ENCODE results near the gene ATXN7L1. TPM values are rescaled to one million over a fixed set of nuclear protein-coding genes. Genes with fewer than 3 reads are reported as not detected.
"Not testable (repeated sequence)": the region's sequence is repeated elsewhere in the genome, so short reads cannot be mapped to it uniquely, and the experiment has no call there.

The ATXN7L1 gene
- total and polyA plus RNA-seq, 9 donors, result 5.0 to 17.6 (median 11.4) TPM

- intact Hi-C loops (cut with DNase I), result no loop called here
- Histone ChIP-seq H3K4me1 (ENCODE audit: insufficient read depth) (peaks cover 6% of the 10 kb centered on the region), H3K36me3 (no peaks in the 10 kb centered on the region), H3K27ac (no peak overlapping the region), H3K27me3 (no peaks in the 10 kb centered on the region), H3K4me3 (no peak overlapping the region), H3K9me3 (no peaks in the 10 kb centered on the region)
- DNase-seq, result no peak
- TF ChIP-seq EP300 (IDR thresholded peaks at IDR 0.05) (no peak), CTCF (IDR thresholded peaks at IDR 0.05) (no peak), POLR2A (IDR thresholded peaks at IDR 0.05) (no peak)
- WGBS, 3 donors, result 97 to 98% (median 98%) methylated on average over 5 of the region's 5 CpGs
Measured at GRCh38 chr7:105711726-105712402, 164.5 kb downstream of the ATXN7L1 start.

- H3K27ac ChIP-seq; H3K36me3 ChIP-seq; H3K4me3 ChIP-seq; intact Hi-C loops (cut with DNase I); H3K27me3 ChIP-seq; H3K9me3 ChIP-seq; DNase-seq; H3K4me1 ChIP-seq (ENCODE audit: insufficient read depth): not testable (repeated sequence)
- 90 to 99% (median 96%) methylated on average over 4 of the region's 4 CpGs for WGBS, 3 donors
Measured at GRCh38 chr7:105710720-105711119, 165.7 kb downstream of the ATXN7L1 start.

- no peaks in the 10 kb centered on the region for H3K36me3 ChIP-seq
- no peaks in the 10 kb centered on the region for H3K27me3 ChIP-seq
- no peak for TF ChIP-seq CTCF (IDR thresholded peaks at IDR 0.05)
- TF ChIP-seq POLR2A (IDR thresholded peaks at IDR 0.05), result no peak
- no peak for TF ChIP-seq EP300 (IDR thresholded peaks at IDR 0.05)
- H3K4me3 ChIP-seq, result no peak overlapping the region
- whole genome bisulfite sequencing, 3 donors, result 97 to 99% (median 97%) methylated on average over 4 of the region's 4 CpGs
- intact Hi-C loops (cut with DNase I), result no loop called here
- H3K27ac ChIP-seq, result no peak overlapping the region
- H3K4me1 ChIP-seq (ENCODE audit: insufficient read depth), result peaks cover 6% of the 10 kb centered on the region
- no peaks in the 10 kb centered on the region for H3K9me3 ChIP-seq
- no peak for DNase-seq
Measured at GRCh38 chr7:105708763-105709080, 167.7 kb downstream of the ATXN7L1 start.

GRCh38 chr7:105707967-105708762 is 168.2 kb downstream of the ATXN7L1 start:
- H3K9me3 ChIP-seq, result no peaks in the 10 kb centered on the region
- H3K4me1 ChIP-seq (ENCODE audit: insufficient read depth), result peaks cover 6% of the 10 kb centered on the region
- H3K4me3 ChIP-seq, result no peak overlapping the region
- DNase-seq, result no peak
- 61 to 70% (median 62%) methylated on average over 9 of the region's 9 CpGs for WGBS, 3 donors
- no peaks in the 10 kb centered on the region for H3K36me3 ChIP-seq
- no peak overlapping the region for H3K27ac ChIP-seq
- intact Hi-C loops (cut with DNase I), result no loop called here
- TF ChIP-seq EP300 (IDR thresholded peaks at IDR 0.05) (no peak), CTCF (IDR thresholded peaks at IDR 0.05) (no peak), POLR2A (IDR thresholded peaks at IDR 0.05) (no peak)
- no peaks in the 10 kb centered on the region for H3K27me3 ChIP-seq

GRCh38 chr7:105707381-105707780 is 169.0 kb downstream of the ATXN7L1 start:
- H3K27me3 ChIP-seq, result no peaks in the 10 kb centered on the region
- H3K36me3 ChIP-seq, result no peaks in the 10 kb centered on the region
- no peak overlapping the region for H3K27ac ChIP-seq
- no peak for DNase-seq
- WGBS, 3 donors, result 46 to 56% (median 50%) methylated on average over 3 of the region's 3 CpGs
- no peak for TF ChIP-seq POLR2A (IDR thresholded peaks at IDR 0.05)
- no peak for TF ChIP-seq CTCF (IDR thresholded peaks at IDR 0.05)
- no peak for TF ChIP-seq EP300 (IDR thresholded peaks at IDR 0.05)
- intact Hi-C loops (cut with DNase I), result no loop called here
- peaks cover 6% of the 10 kb centered on the region for H3K4me1 ChIP-seq (ENCODE audit: insufficient read depth)
- no peaks in the 10 kb centered on the region for H3K9me3 ChIP-seq
- no peak overlapping the region for H3K4me3 ChIP-seq
